Ovary (tissue), 9 donors: ENCODE results near the gene DCAF11. TPM values are rescaled to one million over a fixed set of nuclear protein-coding genes. Genes with fewer than 3 reads are reported as not detected.

Experiments used
- DNase-seq, 5 donors: peaks; one replicate each; pipeline ENCODE4 v3.0.0-alpha.2; 2019 to 2020
- H3K27ac ChIP-seq, 2 donors: fragments of 200-600 bp; one replicate each; pipeline versions ENCODE4 v1.5.1 to v1.8.0; 2019 to 2022
- H3K27me3 ChIP-seq: fragments of 200-600 bp; one replicate; pipeline ENCODE4 v1.8.0; 2022
- H3K36me3 ChIP-seq: fragments of 200-600 bp; sonication (generic); one replicate; pipeline ENCODE4 v1.5.1; 2019
- H3K4me1 ChIP-seq: one replicate; pipeline ENCODE4 v1.8.1; 2013; ENCODE audit warnings: mild to moderate bottlenecking, moderate library complexity; ENCODE audit not compliant: insufficient read depth
- H3K4me3 ChIP-seq: fragments of 200-600 bp; sonication (generic); one replicate; pipeline ENCODE4 v1.5.1; 2017
- H3K9me3 ChIP-seq, 2 donors: fragments of 200-600 bp in 1 of 2; sonication (generic) in 1 of 2; one replicate each; pipeline versions ENCODE4 v1.5.1 to v1.8.1; 2013 to 2019; ENCODE audit warnings: mild to moderate bottlenecking in 1 of 2, moderate library complexity in 1 of 2
- CTCF ChIP-seq, 3 donors: fragments of 450-650 bp in 2 of 3; fragments of 200-600 bp in 1 of 3; IDR thresholded peaks; one replicate each; pipeline versions ENCODE4 v1.5.1 to v1.8.0; 2016 to 2022; ENCODE audit warnings: antibody characterized with exemption in 3 of 3, mild to moderate bottlenecking in 1 of 3
- EP300 ChIP-seq: sonication (generic); formaldehyde crosslinking; IDR thresholded peaks from one replicate; pipeline ENCODE4 v1.6.1; 2017; ENCODE audit warnings: antibody characterized with exemption
- POLR2A ChIP-seq: fragments of 450-650 bp; IDR thresholded peaks from one replicate; pipeline ENCODE4 v1.6.1; 2017; ENCODE audit warnings: antibody characterized with exemption, mild to moderate bottlenecking, moderate library complexity
- WGBS, 3 donors: extraction: QIAGEN DNeasy Blood & Tissue Kit in 1 of 3; methylation state at CpG; one replicate each; pipeline versions ENCODE4 v1.1.5 to v1.1.7; 2013 to 2017; 5-methylcytosine and 5-hydroxymethylcytosine counted together
- intact Hi-C, 4 donors: fragments of 100-400 bp; cut with DNase I; formaldehyde crosslinking; loops; one replicate each; pipeline versions ENCODE4 v1.11.0 to v1.15.1; 2022 to 2023
- polyA plus RNA-seq, 2 donors: library from polyadenylated mRNA; stranded (reverse); fragments of 200-250 nt in 1 of 2; fragments of 350-450 nt in 1 of 2; fragmentation: Illumina TruSeq in 1 of 2; extraction: RNeasy Lipid Tissue Mini Kit (QIAGEN cat#74804) in 1 of 2; gene quantifications; one replicate each; pipeline ENCODE4 v1.2.3, GENCODE V29; 2013 to 2014
- total RNA-seq, 7 donors: library from RNA; depleted of rRNA in 2 of 7; stranded (reverse); fragments of >200 nt in 2 of 7; fragmentation: NEBNext Ultra II Directional in 3 of 7; extraction: Animal tissue kit (Norgen Biotek cat#: 25700) in 3 of 7; gene quantifications; one replicate each; pipeline versions ENCODE4 v1.1.0 to v1.2.4, GENCODE V29; 2016 to 2023
- donor health status: DM: no; HTN: no; CAD: no; lungs with moderate emphysema.
- donor health status: DM: no; HTN: no; CAD: no.
- donor health status: Bipolar disorder and iron deficiency.
- donor health status: DM: yes; HTN: yes; CAD: no.
- donor health status: DM: no; HTN: no; CAD: no.
- donor health status: DM: yes; HTN: yes; CAD: no.

Gene DCAF11
- total and polyA plus RNA-seq, 9 donors, result 34.7 to 71.4 (median 51.5) TPM

- H3K36me3 ChIP-seq, result no peaks in the 10 kb centered on the region
- TF ChIP-seq CTCF (IDR thresholded peaks at IDR 0.05) (no peak), POLR2A (no peak), EP300 (no peak)
- peak in 2 of 5 donors; percentile 30 to 31 for DNase-seq
- no peaks in the 10 kb centered on the region for H3K9me3 ChIP-seq
- WGBS, 3 donors, result 70 to 81% (median 74%) methylated on average over 12 of the region's 12 CpGs
- H3K4me1 ChIP-seq, result peaks cover 3% of the 10 kb centered on the region
- no peaks in the 10 kb centered on the region for H3K27me3 ChIP-seq
- peak overlapping the region; percentile 63 for H3K4me3 ChIP-seq
- H3K27ac ChIP-seq, result no peak overlapping the region
- intact Hi-C loops, result loop anchor here in 1 of 4 donors (10.0 kb wide), 1 partner anchor 111 kb away; the partner anchor contains the start of gene DHRS4L2
Measured at GRCh38 chr14:24095271-24096068, 19.1 kb upstream of the DCAF11 start.

- intact Hi-C loops, result loop anchor here in 1 of 4 donors (10.0 kb wide), 1 partner anchor 112 kb away; the partner anchor contains the start of gene DHRS4L2
Measured at GRCh38 chr14:24096545-24097181, 17.9 kb upstream of the DCAF11 start.

GRCh38 chr14:24098229-24098926, 16.2 kb upstream of the DCAF11 start:
- Histone ChIP-seq H3K27me3 (no peaks in the 10 kb centered on the region), H3K4me3 (no peak overlapping the region), H3K9me3 (no peaks in the 10 kb centered on the region), H3K27ac (no peak overlapping the region), H3K36me3 (no peaks in the 10 kb centered on the region), H3K4me1 (peaks cover 3% of the 10 kb centered on the region)
- WGBS, 3 donors, result 91 to 94% (median 93%) methylated on average over 16 of the region's 16 CpGs
- DNase-seq, result peak in 1 of 5 donors; percentile 25
- TF ChIP-seq EP300, result no peak
- TF ChIP-seq POLR2A, result no peak
- no peak for TF ChIP-seq CTCF (IDR thresholded peaks at IDR 0.05)
- intact Hi-C loops, result loop anchor here in 1 of 4 donors (10.0 kb wide), 1 partner anchor 114 kb away; the partner anchor contains the start of gene DHRS4L2

More at GRCh38 chr14:24096545-24097181, 17.9 kb upstream of the DCAF11 start:
- whole genome bisulfite sequencing, 3 donors, result 93 to 97% (median 96%) methylated on average over 8 of the region's 8 CpGs
- TF ChIP-seq EP300 (no peak), POLR2A (no peak), CTCF (IDR thresholded peaks at IDR 0.05) (no peak)
- Histone ChIP-seq H3K27ac (no peak overlapping the region), H3K36me3 (no peaks in the 10 kb centered on the region), H3K9me3 (no peaks in the 10 kb centered on the region), H3K27me3 (no peaks in the 10 kb centered on the region), H3K4me3 (no peak overlapping the region), H3K4me1 (peaks cover 3% of the 10 kb centered on the region)
- peak in 1 of 5 donors; percentile 17 for DNase-seq
